Adipose tissue (tissue), 3 donors: ENCODE measurements around the gene SLC29A2. TPM values are rescaled to one million over a fixed set of nuclear protein-coding genes. Genes with fewer than 3 reads are reported as not detected.
"Not testable (repeated sequence)": the region's sequence is repeated elsewhere in the genome, so short reads cannot be mapped to it uniquely, and the experiment has no call there.

ENCODE experiments used
- H3K27ac ChIP-seq: one replicate; pipeline ENCODE4 v1.5.1; 2013; ENCODE audit warnings: low read depth, low read length
- WGBS, 3 donors: extraction: QIAGEN DNeasy Blood & Tissue Kit; methylation state at CpG; one replicate each; pipeline ENCODE4 v1.1.7; 2013; 5-methylcytosine and 5-hydroxymethylcytosine counted together
- polyA plus RNA-seq, 3 donors: library from polyadenylated mRNA; stranded (reverse); fragments of 200-250 nt; gene quantifications; one replicate each; pipeline ENCODE4 v1.2.3, GENCODE V29; 2013
- donor health status: healthy with polysubstance abuse.
- donor health status: Bipolar disorder and iron deficiency.
- donor health status: healthy.

SLC29A2 gene
- polyA plus RNA-seq, 3 donors = 6.7 to 9.4 (median 6.8) TPM

GRCh38 chr11:66327171-66328030 lies 44.2 kb downstream of the SLC29A2 start:
- WGBS, 3 donors = 60 to 78% (median 67%) methylated on average over 10 of the region's 10 CpGs
- peak overlapping the region; percentile 48 for H3K27ac ChIP-seq

GRCh38 chr11:66326261-66327111 lies 45.1 kb downstream of the SLC29A2 start:
- peak overlapping the region; percentile 74 for H3K27ac ChIP-seq
- 37 to 59% (median 42%) methylated on average over 19 to 21 of the region's 21 CpGs for WGBS, 3 donors

DNA sequence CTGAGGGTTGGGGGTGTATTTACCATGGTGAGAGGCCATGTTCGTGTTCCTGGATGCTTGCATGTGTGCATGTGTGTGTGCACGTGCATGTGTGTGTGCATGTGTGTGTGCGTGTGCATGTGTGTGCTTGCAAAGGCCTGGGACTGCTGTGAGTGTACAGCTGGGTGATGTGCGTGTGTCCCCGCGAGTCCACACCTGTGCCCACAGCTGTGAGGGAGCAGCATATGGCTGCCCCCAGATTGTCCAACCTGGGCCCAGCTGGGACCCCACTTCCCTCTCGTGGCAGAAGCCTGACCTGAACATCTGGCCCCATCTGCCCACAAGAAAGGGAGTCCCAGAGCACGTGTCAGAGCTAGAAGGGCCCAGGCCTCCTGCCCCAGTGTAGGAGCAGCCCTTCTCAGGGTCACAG lies 46.3 kb downstream of the SLC29A2 start:
- 73 to 76% (median 74%) methylated on average over 8 of the region's 8 CpGs for WGBS, 3 donors

GRCh38 chr11:66324664-66325063 lies 46.9 kb downstream of the SLC29A2 start:
- 52 to 68% (median 63%) methylated on average over 8 to 10 of the region's 10 CpGs for WGBS, 3 donors
- H3K27ac ChIP-seq = no peak overlapping the region

More for the DNA sequence above, 46.3 kb downstream of the SLC29A2 start:
- no peak overlapping the region for H3K27ac ChIP-seq

- 95 to 100% (median 100%) methylated on average over 1 of the region's 1 CpG for WGBS, 3 donors
Observed at GRCh38 chr11:66323684-66324083, 47.9 kb downstream of the SLC29A2 start.

GRCh38 chr11:66322732-66323427 lies 48.7 kb downstream of the SLC29A2 start:
- WGBS, 3 donors = 62 to 78% (median 64%) methylated on average over 11 of the region's 11 CpGs
- H3K27ac ChIP-seq = no peak overlapping the region

More at GRCh38 chr11:66323684-66324083, 47.9 kb downstream of the SLC29A2 start:
- no peak overlapping the region for H3K27ac ChIP-seq

- WGBS, 3 donors = 67 to 80% (median 76%) methylated on average over 4 of the region's 4 CpGs
- H3K27ac ChIP-seq = no peak overlapping the region
Observed at GRCh38 chr11:66321606-66322005, 50.0 kb downstream of the SLC29A2 start.

- not testable (repeated sequence) for H3K27ac ChIP-seq
- WGBS, 3 donors = 84 to 96% (median 89%) methylated on average over 6 of the region's 6 CpGs
Observed at GRCh38 chr11:66320748-66321147, 50.8 kb downstream of the SLC29A2 start.

GRCh38 chr11:66320289-66320688 lies 51.3 kb downstream of the SLC29A2 start:
- WGBS, 3 donors = 67 to 99% (median 91%) methylated on average over 1 to 2 of the region's 2 CpGs
- not testable (repeated sequence) for H3K27ac ChIP-seq

DNA sequence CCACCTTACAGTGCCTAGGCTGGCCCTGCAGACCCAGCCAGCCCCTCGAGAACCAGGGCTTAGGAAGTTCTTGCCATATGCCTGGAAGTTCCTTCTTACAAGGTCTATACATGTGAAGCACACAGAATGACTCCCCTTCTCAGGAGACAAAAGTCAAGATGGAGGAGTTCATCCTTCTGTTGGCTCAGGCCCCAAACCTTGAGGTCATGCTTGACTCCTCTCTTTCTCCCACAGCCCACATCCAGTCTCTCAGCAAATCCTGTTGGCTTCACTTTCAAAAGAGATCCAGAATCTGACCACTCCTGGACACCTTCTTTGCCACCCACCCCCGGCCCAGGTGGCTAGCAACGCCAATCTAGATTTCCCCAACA lies 53.0 kb downstream of the SLC29A2 start:
- 39 to 76% (median 48%) methylated on average over 3 of the region's 3 CpGs for WGBS, 3 donors
- no peak overlapping the region for H3K27ac ChIP-seq

- peak overlapping the region; percentile 20 for H3K27ac ChIP-seq
- WGBS, 3 donors = 13 to 43% (median 15%) methylated on average over 15 to 16 of the region's 16 CpGs
Observed at GRCh38 chr11:66317723-66318599, 53.6 kb downstream of the SLC29A2 start.

- WGBS, 3 donors = 3 to 37% (median 5%) methylated on average over 12 to 14 of the region's 14 CpGs
- H3K27ac ChIP-seq = peak overlapping the region; percentile 72
Observed at GRCh38 chr11:66317322-66317722, 54.2 kb downstream of the SLC29A2 start.

GRCh38 chr11:66316849-66317251 lies 54.7 kb downstream of the SLC29A2 start, which contains the start of gene CD248:
Gene CD248, minus strand, starts transcription at chr11:66317044. Its CDS starts 17 bp downstream, at chr11:66317027.
- 11 to 30% (median 13%) methylated on average over 19 to 29 of the region's 29 CpGs for WGBS, 3 donors

GRCh38 chr11:66315921-66316811 lies 55.4 kb downstream of the SLC29A2 start:
- WGBS, 3 donors = 47 to 75% (median 65%) methylated on average over 51 to 52 of the region's 52 CpGs
- no peak overlapping the region for H3K27ac ChIP-seq

More at GRCh38 chr11:66316849-66317251, 54.7 kb downstream of the SLC29A2 start, which contains the start of gene CD248:
- peak within 1 kb of the TSS; percentile 72 for H3K27ac ChIP-seq

DNA sequence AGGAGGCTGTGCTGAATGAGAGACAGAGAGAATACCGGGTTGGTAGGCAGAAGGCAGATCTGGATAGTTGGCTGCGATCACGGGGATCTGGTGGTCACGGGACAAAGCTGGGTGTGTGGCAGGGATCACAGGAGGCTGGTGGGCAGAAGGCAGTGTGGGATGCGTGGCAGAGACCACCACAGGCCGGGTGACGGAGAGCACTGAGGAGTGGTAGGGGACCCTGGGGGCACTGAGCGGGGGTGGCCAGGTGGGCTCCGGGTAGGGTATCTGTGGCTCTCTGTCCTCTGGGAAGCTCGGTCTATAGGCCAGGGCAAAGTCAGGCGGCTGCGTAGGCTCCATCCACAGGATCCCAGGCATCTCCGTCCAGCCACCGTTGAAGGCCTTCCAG lies 56.1 kb downstream of the SLC29A2 start:
- H3K27ac ChIP-seq = no peak overlapping the region

More for the DNA sequence above, 56.1 kb downstream of the SLC29A2 start:
- WGBS, 3 donors = 69 to 89% (median 72%) methylated on average over 11 to 14 of the region's 14 CpGs
